ENCODE results near the gene AATK. TPM values are rescaled to one million over a fixed set of nuclear protein-coding genes. Genes with fewer than 3 reads are reported as not detected.

The AATK gene
- total and polyA plus RNA-seq, 9 of the 15 experiments (the other 6 are each of a cell fraction or from before 2014, with no cell fraction given): 0.11 to 0.55 (median 0.38) TPM; not detected in 5

- Histone ChIP-seq H3K9me1 (ENCODE audit: control insufficient read depth, insufficient read depth, low read length) (no peaks in the 10 kb centered on the region), H3K9ac (ENCODE audit: insufficient read depth in 1 of 2, low read depth in 2 of 2, low read length in 2 of 2) (no peak overlapping the region), H3K4me2 (ENCODE audit: insufficient read depth, low read length) (no peak overlapping the region), H3K27ac (ENCODE audit: extremely low read depth, low read depth, low read length) (no peak overlapping the region), H3K27me3 (ENCODE audit: control insufficient read depth in 2 of 2, insufficient read depth in 2 of 2, low read length in 2 of 2) (peaks cover 9 to 31% of the 10 kb centered on the region in 2 experiments; a peak in 4 of 5 replicates), H3K36me3 (ENCODE audit: control insufficient read depth, insufficient read depth, low read length) (no peaks in the 10 kb centered on the region), H3K9me3 (replicated peaks; ENCODE audit: control insufficient read depth, insufficient read depth, low read depth, low read length) (no peaks in the 10 kb centered on the region), H3K79me2 (ENCODE audit: control insufficient read depth, insufficient read depth, low read length) (no peaks in the 10 kb centered on the region), H4K20me1 (replicated peaks; ENCODE audit: control insufficient read depth, insufficient read depth, low read length) (peaks cover 6% of the 10 kb centered on the region), H2AFZ (ENCODE audit: low read depth, low read length) (no peak overlapping the region), H3K4me1 (replicated peaks in 1 of 2; ENCODE audit: control insufficient read depth in 2 of 2, insufficient read depth in 2 of 2, low read length in 2 of 2) (peaks cover 6 to 91% of the 10 kb centered on the region in 2 experiments; a peak in 4 of 5 replicates), H3K4me3 (no peak overlapping the region)
- CTCF ChIA-PET (ENCODE audit: low intra/inter-chr PET ratio): no interaction called here
- POLR2A ChIA-PET: interaction anchor here (0.7 to 1.9 kb wide), 3 partner anchors 8 to 395 kb away, joined by 3 to 6 read pairs (median 3); no protein-coding TSS in a partner anchor
- in situ Hi-C loops (cut with MboI) (loop anchor here (25.0 kb wide), 1 partner anchor 106 kb away; the partner anchor contains the start of genes NDUFAF8 and TEPSIN), intact Hi-C loops (cut with micrococcal nuclease) (no loop called here)
- TF ChIP-seq ZBTB40 (IDR thresholded peaks at IDR 0.05) (no peak), ZBTB40 (CRISPR knock-in tag; IDR thresholded peaks at IDR 0.05) (no peak), MYNN (IDR thresholded peaks at IDR 0.05) (0 out of 2 replicates have a peak, but pooled peaks have one; percentile 23), MYNN (CRISPR knock-in tag; IDR thresholded peaks at IDR 0.05) (no peak)
- ATAC-seq: no peak
- no peak for DNase-seq (ENCODE audit: extremely low read depth in 1 of 4, low spot score in 3 of 4)
- 34% methylated on average over 14 of the region's 14 CpGs for WGBS (ENCODE audit: insufficient coverage, low coverage, missing lambda C conversion rate)
- no peak for FAIRE-seq
- no TSS peak for BruUV-seq (replicated peaks)
Observed at GRCh38 chr17:81131486-81132196, 34.4 kb downstream of the AATK start.
